WI38 (cell line): ENCODE data around the gene RAD23A.

Source experiments
- H3K4me3 ChIP-seq: 2 replicates; pipeline ENCODE4 v1.5.1; 2011; ENCODE audit warnings: low read depth, mild to moderate bottlenecking, control low read depth, low read length
- CTCF ChIP-seq: IDR thresholded peaks from 2 replicates; pipeline ENCODE4 v1.5.1; 2012; ENCODE audit warnings: low read depth, mild to moderate bottlenecking, control low read depth, low read length

The RAD23A gene

GRCh38 chr19:12953138-12953798, 7.6 kb downstream of the RAD23A start:
- H3K4me3 ChIP-seq, result no peak overlapping the region
- no peak for TF ChIP-seq CTCF

- TF ChIP-seq CTCF, result no peak
- H3K4me3 ChIP-seq, result no peak overlapping the region
Measured at GRCh38 chr19:12953799-12954611, 8.3 kb downstream of the RAD23A start.

GRCh38 chr19:12954612-12954962, 8.9 kb downstream of the RAD23A start:
- no peak for TF ChIP-seq CTCF
- H3K4me3 ChIP-seq, result no peak overlapping the region

GRCh38 chr19:12955575-12955974, 9.9 kb downstream of the RAD23A start:
- H3K4me3 ChIP-seq, result peak overlapping the region; percentile 86

GRCh38 chr19:12955996-12956395, 10.3 kb downstream of the RAD23A start:
- no peak for TF ChIP-seq CTCF
- peak overlapping the region; percentile 86 for H3K4me3 ChIP-seq

GRCh38 chr19:12956446-12957388, 11.1 kb downstream of the RAD23A start, which contains the start of gene GADD45GIP1:
Gene GADD45GIP1, minus strand, starts transcription at chr19:12957223. Its CDS starts 11 bp downstream, at chr19:12957212.
- TF ChIP-seq CTCF, result no peak

GRCh38 chr19:12957389-12957952, 11.8 kb downstream of the RAD23A start:
- peak overlapping the region; percentile 86 for H3K4me3 ChIP-seq

More at GRCh38 chr19:12956446-12957388, 11.1 kb downstream of the RAD23A start, which contains the start of gene GADD45GIP1:
- peak within 1 kb of the TSS; percentile 86 for H3K4me3 ChIP-seq

- no peak overlapping the region for H3K4me3 ChIP-seq
- no peak for TF ChIP-seq CTCF
Measured at GRCh38 chr19:12959481-12959880, 13.8 kb downstream of the RAD23A start.
